ENCODE measurements around the gene NR2F1. TPM values are rescaled to one million over a fixed set of nuclear protein-coding genes. Genes with fewer than 3 reads are reported as not detected.

The NR2F1 gene
- total and polyA plus RNA-seq, 2 donors (not counting 1 experiment from before 2014, with no cell fraction given): 64.4 to 90.8 TPM

DNA sequence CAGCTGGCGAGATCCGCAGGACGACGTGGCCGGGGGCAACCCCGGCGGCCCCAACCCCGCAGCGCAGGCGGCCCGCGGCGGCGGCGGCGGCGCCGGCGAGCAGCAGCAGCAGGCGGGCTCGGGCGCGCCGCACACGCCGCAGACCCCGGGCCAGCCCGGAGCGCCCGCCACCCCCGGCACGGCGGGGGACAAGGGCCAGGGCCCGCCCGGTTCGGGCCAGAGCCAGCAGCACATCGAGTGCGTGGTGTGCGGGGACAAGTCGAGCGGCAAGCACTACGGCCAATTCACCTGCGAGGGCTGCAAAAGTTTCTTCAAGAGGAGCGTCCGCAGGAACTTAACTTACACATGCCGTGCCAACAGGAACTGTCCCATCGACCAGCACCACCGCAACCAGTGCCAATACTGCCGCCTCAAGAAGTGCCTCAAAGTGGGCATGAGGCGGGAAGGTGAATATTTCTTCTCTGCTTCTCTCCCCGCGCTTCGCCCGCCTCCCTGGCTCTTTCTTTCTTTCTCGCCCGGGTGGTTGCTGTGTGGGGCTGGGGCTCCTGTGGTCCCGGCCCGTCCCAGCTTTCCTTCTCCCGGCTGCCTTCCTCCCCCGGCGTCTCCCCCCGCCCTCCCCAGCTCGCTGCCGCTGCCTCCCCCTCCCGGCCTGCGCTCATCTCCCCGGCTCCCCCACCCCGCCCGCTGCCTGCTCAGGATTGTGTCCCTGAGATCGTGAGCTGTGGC lies 2.2 kb downstream of the NR2F1 start:
- Histone ChIP-seq H3K9me3 (ENCODE audit: control insufficient read depth, insufficient read depth, low read depth, low read length) (no peaks in the 10 kb centered on the region), H3K4me3 (replicated peaks in 1 of 4; ENCODE audit: control extremely low read depth in 1 of 4, insufficient read depth in 1 of 4, low read depth in 3 of 4, low read length in 4 of 4) (peak overlapping the region; percentile 62 to 99 (median 83)), H2AFZ (ENCODE audit: low read length) (no peak overlapping the region), H3K27me3 (ENCODE audit: control insufficient read depth, insufficient read depth, low read length) (no peaks in the 10 kb centered on the region), H3K9ac (ENCODE audit: insufficient read depth, low read length) (peak overlapping the region; percentile 75), H3K27ac (ENCODE audit: insufficient read depth, low read length) (peak overlapping the region; percentile 89), H4K20me1 (ENCODE audit: control insufficient read depth, extremely low read depth, insufficient read depth, low read length) (no peaks in the 10 kb centered on the region), H3K79me2 (ENCODE audit: control insufficient read depth, insufficient read depth, low read length) (peaks cover 80% of the 10 kb centered on the region), H3K4me1 (ENCODE audit: control insufficient read depth, extremely low read depth, insufficient read depth, low read length) (no peaks in the 10 kb centered on the region), H3K36me3 (ENCODE audit: control insufficient read depth, insufficient read depth, low read length) (peaks cover 6% of the 10 kb centered on the region), H3K4me2 (ENCODE audit: extremely low read depth, insufficient read depth, low read length) (peak overlapping the region; percentile 95)
- TF ChIP-seq, protein P1, sequence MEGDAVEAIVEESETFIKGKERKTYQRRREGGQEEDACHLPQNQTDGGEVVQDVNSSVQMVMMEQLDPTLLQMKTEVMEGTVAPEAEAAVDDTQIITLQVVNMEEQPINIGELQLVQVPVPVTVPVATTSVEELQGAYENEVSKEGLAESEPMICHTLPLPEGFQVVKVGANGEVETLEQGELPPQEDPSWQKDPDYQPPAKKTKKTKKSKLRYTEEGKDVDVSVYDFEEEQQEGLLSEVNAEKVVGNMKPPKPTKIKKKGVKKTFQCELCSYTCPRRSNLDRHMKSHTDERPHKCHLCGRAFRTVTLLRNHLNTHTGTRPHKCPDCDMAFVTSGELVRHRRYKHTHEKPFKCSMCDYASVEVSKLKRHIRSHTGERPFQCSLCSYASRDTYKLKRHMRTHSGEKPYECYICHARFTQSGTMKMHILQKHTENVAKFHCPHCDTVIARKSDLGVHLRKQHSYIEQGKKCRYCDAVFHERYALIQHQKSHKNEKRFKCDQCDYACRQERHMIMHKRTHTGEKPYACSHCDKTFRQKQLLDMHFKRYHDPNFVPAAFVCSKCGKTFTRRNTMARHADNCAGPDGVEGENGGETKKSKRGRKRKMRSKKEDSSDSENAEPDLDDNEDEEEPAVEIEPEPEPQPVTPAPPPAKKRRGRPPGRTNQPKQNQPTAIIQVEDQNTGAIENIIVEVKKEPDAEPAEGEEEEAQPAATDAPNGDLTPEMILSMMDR (conservative IDR thresholded peaks at IDR 0.05 in 1 of 2, IDR thresholded peaks at IDR 0.05 in 1 of 2; ENCODE audit: low read depth in 1 of 2, low read length in 2 of 2): no peak
- no peak for TF ChIP-seq EZH2 (IDR thresholded peaks at IDR 0.05; ENCODE audit: low read length, missing control alignments)
- DNase-seq (ENCODE audit: low read depth in 2 of 2): no peak

DNA sequence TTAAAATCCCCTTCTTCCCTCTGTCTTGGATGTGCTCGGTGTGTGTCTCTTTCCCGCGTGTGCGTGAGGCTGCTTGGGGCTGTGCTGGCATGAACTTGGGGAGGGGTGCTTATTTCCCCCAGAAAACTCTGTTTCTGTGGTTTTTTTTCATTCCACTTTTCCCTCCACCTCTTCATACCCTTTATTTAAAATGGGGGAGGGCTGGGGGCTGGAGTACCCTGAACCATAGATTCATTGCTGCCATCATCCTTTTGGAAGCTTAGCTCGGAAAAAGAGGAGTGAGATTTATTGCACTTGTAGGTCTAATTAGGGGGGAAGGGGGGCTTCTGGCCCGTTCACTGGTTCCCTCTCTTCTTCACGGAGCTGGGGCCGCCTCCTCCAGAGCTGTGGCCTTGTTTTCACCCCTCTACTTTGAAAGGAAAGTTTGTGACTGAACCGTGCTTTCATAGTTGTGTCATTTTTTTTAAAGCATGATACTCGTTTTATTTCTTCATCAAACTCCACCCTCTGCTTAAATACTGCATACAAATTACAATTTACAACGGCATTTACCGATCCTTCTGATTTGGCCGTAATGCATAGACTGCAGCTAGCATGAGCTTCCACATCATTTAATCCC lies 2.9 kb downstream of the NR2F1 start:
- H2AFZ ChIP-seq (ENCODE audit: low read length): no peak overlapping the region
- peak overlapping the region; percentile 70 for H3K9ac ChIP-seq (ENCODE audit: insufficient read depth, low read length)
- peak overlapping the region; percentile 89 for H3K27ac ChIP-seq (ENCODE audit: insufficient read depth, low read length)

More for the DNA sequence above, 2.9 kb downstream of the NR2F1 start:
- H3K9me3 ChIP-seq (ENCODE audit: control insufficient read depth, insufficient read depth, low read depth, low read length): no peaks in the 10 kb centered on the region
- H3K27me3 ChIP-seq (ENCODE audit: control insufficient read depth, insufficient read depth, low read length): no peaks in the 10 kb centered on the region
- DNase-seq (ENCODE audit: low read depth in 2 of 2): peak; percentile 62 to 64
- H3K36me3 ChIP-seq (ENCODE audit: control insufficient read depth, insufficient read depth, low read length): peaks cover 6% of the 10 kb centered on the region
- H3K79me2 ChIP-seq (ENCODE audit: control insufficient read depth, insufficient read depth, low read length): peaks cover 80% of the 10 kb centered on the region
- H3K4me2 ChIP-seq (ENCODE audit: extremely low read depth, insufficient read depth, low read length): peak overlapping the region; percentile 95
- no peak for TF ChIP-seq EZH2 (IDR thresholded peaks at IDR 0.05; ENCODE audit: low read length, missing control alignments)
- TF ChIP-seq, protein P1 (conservative IDR thresholded peaks at IDR 0.05 in 1 of 2, IDR thresholded peaks at IDR 0.05 in 1 of 2; ENCODE audit: low read depth in 1 of 2, low read length in 2 of 2): no peak
- H3K4me1 ChIP-seq (ENCODE audit: control insufficient read depth, extremely low read depth, insufficient read depth, low read length): no peaks in the 10 kb centered on the region
- no peaks in the 10 kb centered on the region for H4K20me1 ChIP-seq (ENCODE audit: control insufficient read depth, extremely low read depth, insufficient read depth, low read length)
- peak overlapping the region; percentile 62 to 99 (median 83) for H3K4me3 ChIP-seq (replicated peaks in 1 of 4; ENCODE audit: control extremely low read depth in 1 of 4, insufficient read depth in 1 of 4, low read depth in 3 of 4, low read length in 4 of 4)

Measured in fibroblast of lung (primary cell).